G401.6 (cell line): ENCODE measurements around the gene SUPT20HL1.
"Not testable (repeated sequence)": the region's sequence is repeated elsewhere in the genome, so short reads cannot be mapped to it uniquely, and the experiment has no call there.

Experiments
- FAIRE-seq: peaks from 2 replicates; lab custom pipeline; 2012; peaks lifted over from hg19 to GRCh38; lab: Jason Lieb, UNC

SUPT20HL1 gene

DNA sequence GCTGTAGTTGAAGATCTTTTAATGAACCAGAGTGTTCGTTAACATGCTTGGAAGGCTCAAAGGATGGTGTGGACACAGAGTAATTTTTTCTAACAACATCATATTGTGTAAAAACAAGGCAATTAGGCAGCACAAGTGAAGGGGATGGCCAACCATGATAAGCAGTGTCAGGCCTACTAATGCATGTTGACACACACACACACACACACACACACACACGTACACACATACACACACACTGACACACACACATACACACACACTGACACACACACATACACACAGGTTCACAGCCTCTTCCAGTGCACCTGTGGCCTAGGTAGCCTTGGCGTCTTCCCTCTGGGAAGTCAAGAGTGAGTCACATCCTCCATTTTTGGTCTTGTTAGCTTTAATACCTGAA, at the start of gene SUPT20HL1:
TSS of gene SUPT20HL1 (plus strand) at position 368 of the 400 bp plus-strand sequence. CDS start 2,122 bp downstream, outside the sequence.
- FAIRE-seq, result no peak

DNA sequence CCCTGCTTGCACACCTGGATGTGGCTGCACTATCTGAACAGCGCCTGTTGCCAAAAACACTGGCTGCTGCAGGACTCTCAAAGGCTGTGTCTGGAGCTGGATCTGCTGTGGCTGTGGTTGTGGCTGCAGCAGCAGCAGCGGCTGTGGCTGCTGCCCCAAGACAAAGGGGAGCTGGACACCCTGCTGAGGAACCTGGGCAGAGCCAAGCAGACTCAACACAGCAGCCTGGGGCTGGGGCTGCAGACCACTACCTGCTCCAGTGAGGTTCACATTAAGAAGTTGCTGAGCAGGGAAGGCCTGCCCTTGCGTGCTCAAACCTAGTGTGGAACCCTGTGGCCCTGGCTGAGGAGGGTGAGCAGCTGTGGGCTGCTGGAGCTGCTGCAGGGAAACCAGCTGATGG, 49.5 kb upstream of the SUPT20HL1 start:
- not testable (repeated sequence) for FAIRE-seq

DNA sequence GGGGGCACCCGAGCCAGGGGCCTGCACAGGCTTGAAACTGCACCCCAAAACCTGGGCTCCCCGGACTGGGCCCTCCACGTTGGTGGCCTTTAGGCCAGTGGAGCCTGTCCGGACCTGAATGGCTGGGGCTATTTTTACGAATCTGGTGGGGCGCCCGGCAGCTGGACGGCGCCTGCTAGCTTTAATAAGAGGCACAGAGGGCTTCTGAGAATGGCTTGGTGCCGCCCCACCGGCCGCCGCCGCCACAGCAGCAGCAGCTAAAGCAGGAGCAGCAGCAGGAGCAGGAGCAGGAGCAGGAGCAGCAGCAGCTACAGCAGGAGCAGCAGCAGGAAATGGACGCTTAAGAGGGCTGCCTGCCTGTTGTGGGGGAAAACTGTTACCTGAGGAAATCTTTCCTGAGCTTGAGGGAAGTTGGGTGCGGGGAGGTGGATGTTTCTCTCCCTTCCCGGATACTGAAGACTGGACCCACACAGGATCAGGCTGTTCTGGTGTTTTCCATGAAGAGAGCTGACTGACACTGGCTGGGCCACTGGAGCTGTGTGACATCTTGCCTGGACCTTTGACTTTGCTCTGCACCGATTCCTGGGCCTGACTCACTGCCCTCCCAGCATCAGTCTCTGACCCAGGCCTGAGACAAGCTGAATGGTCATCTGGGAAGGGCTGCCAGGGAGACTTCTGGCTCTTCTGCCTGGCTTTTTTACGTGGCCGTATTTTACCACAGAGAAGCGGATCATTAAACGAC, 48.8 kb upstream of the SUPT20HL1 start:
- not testable (repeated sequence) for FAIRE-seq

DNA sequence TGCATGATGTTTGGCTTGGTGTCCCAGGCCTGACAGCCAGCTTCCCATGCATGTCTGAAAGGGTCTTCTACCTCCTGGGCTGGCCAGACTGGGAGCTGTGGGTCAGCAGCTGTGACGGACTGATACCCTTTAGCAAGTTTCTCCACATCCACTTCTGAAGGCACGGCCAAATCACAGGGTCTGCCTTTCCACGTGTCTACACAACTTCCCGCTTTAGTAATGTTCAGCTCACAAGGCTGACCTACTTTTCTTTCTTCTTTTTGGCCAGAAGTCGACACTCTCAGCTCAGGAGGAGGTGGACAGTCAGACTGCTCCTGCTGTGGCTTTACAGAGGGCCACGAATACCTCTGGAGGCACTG, 48.2 kb upstream of the SUPT20HL1 start:
- FAIRE-seq, result not testable (repeated sequence)

DNA sequence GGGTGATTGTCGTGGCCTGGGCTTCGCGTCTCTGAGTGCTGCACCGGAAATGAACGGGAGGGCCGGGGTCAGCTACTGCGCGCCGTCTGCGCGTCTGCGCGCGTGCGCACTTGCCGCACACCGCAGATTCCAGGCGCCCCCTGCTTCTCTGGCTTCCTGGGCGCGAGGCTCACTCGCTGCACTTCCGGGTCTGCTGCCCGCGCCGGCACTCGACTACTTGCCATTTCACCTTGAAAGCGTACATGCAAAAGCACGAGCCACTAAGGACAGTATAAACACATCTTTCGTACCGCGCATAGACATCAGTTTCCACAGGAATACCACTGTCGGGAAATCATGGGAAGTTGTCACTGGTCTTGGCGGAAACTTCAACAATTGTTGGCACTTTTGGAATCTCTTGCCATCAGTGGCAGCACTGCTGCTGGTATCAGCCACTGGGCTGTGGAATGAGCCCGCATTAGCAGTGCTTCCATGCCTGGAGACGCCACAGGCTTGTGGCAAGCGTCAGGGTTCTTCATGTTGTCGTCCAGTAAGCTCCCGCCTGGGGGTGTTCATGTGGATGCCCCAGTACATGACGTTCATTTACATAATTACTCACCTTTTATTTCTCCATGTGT, 46.3 kb upstream of the SUPT20HL1 start, which contains the start of gene SUPT20HL2:
TSS of gene SUPT20HL2 (minus strand) at position 51 of the 617 bp plus-strand sequence. CDS start 754 bp downstream, outside the sequence.
- no peak for FAIRE-seq

GRCh38 chrX:24316111-24316510, 44.3 kb upstream of the SUPT20HL1 start:
- FAIRE-seq, result no peak

DNA sequence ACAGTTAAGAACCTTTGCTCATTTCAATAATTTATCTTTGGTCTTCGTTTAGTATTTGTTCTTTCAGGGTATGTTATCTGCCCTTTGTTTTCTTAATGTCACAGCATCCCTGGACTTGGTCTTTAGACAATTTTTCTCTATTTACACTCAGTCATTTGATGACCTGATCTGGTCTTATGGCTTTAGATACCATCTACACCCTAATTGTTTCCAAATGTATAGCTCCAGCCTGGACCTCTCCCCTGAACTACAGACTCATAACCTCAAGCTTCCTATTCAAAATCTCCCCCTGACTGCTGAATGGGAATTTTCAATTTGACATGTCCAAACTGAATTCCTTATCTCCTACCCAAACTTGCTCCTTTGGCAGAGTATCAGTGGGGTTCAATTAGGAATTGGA, 42.9 kb upstream of the SUPT20HL1 start:
- FAIRE-seq, result no peak

DNA sequence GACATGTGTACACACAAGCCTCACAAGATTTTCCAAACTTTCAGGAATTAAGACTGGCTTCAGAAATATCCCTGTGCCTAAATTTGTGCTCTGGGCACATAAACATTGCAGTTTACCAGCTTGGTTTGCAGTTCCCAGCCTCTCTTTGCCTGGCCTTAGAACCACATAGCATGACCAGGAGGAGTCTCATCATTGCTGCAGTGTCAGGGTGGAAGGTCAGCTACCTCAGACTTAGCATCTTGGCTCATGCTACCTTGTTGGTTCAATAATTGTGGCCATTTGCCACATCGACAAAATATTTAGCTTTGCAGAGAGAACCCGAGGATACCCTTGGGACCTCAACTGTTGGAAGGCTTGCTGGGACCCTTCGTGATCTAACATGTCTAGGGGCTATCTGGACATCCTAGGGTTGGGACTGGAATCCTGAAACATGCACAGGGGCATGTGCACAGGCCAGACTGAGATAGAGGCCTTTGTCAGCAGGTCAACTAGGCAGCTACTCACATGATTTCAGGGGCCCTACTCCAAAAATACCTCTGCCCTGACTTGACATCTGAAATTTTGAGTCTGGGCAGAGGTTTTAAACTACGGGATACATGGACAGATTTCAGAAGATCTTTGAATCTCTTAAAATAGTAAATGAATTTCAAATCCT, 38.6 kb upstream of the SUPT20HL1 start:
- FAIRE-seq, result no peak

DNA sequence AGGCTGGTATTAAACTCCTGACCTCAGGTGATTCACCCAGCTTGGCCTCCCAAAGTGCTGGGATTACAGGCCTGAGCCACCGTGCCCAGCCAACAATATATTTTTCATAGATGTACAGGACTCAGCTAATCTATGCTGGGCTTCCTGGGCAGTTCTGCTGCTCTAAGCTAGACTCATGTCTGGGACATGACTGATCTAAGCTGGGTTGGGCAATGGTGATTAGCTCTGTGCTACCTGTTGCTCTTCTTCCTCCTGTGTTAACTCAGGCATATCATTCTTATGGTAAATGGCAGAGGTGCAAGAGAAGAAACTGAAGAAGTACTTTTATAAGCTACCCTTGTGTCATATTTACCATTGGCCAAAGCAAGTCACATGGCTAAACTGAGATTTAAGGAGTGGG, 35.2 kb upstream of the SUPT20HL1 start:
- FAIRE-seq, result no peak

GRCh38 chrX:24332878-24333277, 27.6 kb upstream of the SUPT20HL1 start:
- FAIRE-seq, result no peak

DNA sequence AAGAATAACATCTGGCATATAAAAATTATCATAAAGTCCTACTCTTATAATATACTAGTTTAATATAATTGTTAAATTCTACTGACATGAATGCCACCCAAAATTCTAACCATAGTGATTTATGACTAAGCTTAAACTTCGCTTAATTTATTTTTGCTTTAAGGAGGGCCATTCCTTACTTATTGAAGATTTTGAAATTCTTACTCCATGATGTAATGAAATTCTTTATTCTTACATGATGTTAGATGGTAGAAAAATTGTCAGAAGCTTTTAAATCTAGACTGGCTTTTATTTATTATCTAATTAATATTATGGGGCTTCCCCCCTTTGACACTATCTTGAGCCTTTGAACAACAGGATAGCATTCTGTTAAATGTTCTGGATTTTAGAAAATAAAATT, 27.1 kb upstream of the SUPT20HL1 start:
- FAIRE-seq, result no peak

DNA sequence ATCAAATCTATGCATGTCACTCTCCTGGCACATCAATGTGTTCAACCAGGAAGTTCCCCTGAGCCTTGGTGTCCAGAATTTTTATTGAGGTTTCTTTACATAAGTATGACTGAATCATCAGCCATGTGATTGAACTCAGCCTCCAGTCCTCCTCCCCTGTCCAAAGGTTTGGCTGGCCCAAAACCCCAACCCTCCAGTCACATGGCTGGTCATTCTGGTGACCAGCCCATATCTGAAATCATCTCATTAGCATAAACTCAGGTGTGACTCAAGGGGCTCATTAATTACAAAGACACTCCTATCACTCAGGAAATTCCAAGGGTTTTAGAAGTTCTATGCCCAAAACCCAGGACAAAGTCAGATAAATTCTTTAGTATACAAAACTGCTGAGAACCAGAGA, 26.0 kb upstream of the SUPT20HL1 start:
- no peak for FAIRE-seq

- no peak for FAIRE-seq
Measured at GRCh38 chrX:24335871-24336270, 24.6 kb upstream of the SUPT20HL1 start.

GRCh38 chrX:24339911-24340310, 20.5 kb upstream of the SUPT20HL1 start:
- FAIRE-seq, result no peak

GRCh38 chrX:24340501-24340900, 19.9 kb upstream of the SUPT20HL1 start:
- no peak for FAIRE-seq

GRCh38 chrX:24341795-24342194, 18.6 kb upstream of the SUPT20HL1 start:
- FAIRE-seq, result no peak

GRCh38 chrX:24343719-24344118, 16.7 kb upstream of the SUPT20HL1 start:
- no peak for FAIRE-seq

GRCh38 chrX:24347881-24348280, 12.6 kb upstream of the SUPT20HL1 start:
- FAIRE-seq, result no peak

DNA sequence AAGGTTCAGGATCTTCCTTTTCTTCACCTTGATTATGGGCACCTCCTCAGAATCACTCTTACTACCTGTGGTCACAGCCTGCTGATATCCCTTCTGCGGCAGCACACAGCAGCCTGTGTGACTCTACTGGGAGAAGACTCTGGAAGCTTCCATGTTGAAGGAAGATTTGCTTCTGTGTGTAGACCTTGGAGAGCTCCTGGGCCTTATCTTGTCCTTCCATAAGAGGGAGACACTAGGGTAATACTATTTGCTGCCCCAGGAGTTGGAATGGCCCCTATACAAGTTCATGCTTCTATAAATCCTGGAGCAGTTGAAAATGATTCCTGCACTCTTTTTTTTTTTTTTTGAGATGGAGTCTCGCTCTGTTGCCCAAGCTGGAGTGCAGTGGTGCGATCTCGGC, 10.2 kb upstream of the SUPT20HL1 start:
- no peak for FAIRE-seq

DNA sequence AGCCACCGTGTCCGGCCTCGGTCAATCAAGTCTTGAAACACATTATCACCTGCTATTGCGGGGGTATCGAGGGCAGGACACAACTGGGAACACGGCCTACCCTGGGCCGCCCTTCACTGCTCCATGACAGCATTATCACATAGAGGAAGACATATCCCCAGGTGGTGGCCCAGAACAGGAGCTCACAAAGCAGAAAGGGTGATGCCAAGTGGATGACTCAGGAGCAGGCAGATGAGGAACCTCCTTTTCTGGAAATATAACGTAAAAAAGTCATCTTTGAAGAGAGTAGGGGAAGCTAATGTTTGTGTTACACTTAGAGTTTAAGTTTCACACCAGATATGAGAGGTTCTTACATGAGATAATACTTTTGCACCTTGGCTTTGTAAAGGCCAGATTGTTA, 5.3 kb upstream of the SUPT20HL1 start:
- no peak for FAIRE-seq

- FAIRE-seq, result no peak
Measured at GRCh38 chrX:24357106-24357505, 3.3 kb upstream of the SUPT20HL1 start.

DNA sequence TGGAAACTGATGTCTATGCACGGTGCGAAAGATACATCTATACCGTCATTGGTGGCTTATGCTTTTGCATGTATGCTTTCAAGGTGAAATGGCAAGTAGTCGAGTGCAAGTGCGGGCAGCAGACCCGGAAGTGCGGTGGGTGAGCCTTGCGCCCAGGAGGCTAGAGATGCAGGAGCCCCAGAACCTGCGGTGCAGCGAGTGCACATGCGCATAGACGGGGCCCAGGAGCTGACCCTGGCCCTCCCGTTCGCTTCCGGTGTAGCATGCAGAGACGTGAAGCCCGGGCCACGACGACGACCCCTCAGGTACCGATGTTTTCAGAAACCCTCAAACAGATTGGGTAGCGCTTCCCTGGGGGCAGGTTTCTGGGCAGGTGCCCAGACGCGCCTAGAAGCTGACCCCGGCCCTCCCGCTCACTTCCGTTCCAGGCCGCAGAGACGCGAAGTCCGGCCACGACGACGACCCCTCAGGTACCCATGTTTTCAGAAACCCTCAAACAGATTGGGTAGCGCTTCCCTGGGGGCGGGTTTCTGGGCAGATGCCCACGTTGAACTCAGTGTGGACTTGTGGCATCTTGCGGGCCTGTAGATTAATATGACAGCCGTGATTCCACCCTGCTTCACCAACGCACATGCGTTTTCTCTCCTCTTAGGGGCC, 1.8 kb downstream of the SUPT20HL1 start:
- FAIRE-seq, result not testable (repeated sequence)
